Mesenchymal stem cell (in vitro differentiated cells and primary cell): ENCODE data around the gene USP20.

Experiments
- DNase-seq: peaks from one replicate; pipeline ENCODE4 v3.0.0-alpha.2; 2013
- H2AFZ ChIP-seq: one replicate; pipeline ENCODE4 v1.6.1; 2013; ENCODE audit warnings: low read depth, mild to moderate bottlenecking, control low read depth, inconsistent platforms, low read length, moderate library complexity
- H2AK5ac ChIP-seq: 2 replicates; pipeline ENCODE4 v1.6.1; 2013; ENCODE audit warnings: low read length, moderate library complexity, mild to moderate bottlenecking, inconsistent platforms; ENCODE audit not compliant: severe bottlenecking
- H2BK120ac ChIP-seq: one replicate; pipeline ENCODE4 v1.6.1; 2013; ENCODE audit warnings: low read depth, mild to moderate bottlenecking, inconsistent platforms, low read length, moderate library complexity
- H2BK12ac ChIP-seq, 2 experiments: one replicate each; pipeline ENCODE4 v1.6.1; 2013; ENCODE audit warnings: inconsistent platforms in 2 of 2, low read length in 2 of 2, mild to moderate bottlenecking in 2 of 2, moderate library complexity in 2 of 2, control low read depth in 1 of 2
- H2BK15ac ChIP-seq: one replicate; pipeline ENCODE4 v1.6.1; 2013; ENCODE audit warnings: mild to moderate bottlenecking, low read depth, inconsistent platforms; ENCODE audit not compliant: poor library complexity, severe bottlenecking
- H2BK5ac ChIP-seq: 2 replicates; pipeline ENCODE4 v1.6.1; 2013; ENCODE audit warnings: low read depth, mild to moderate bottlenecking, low read length, control low read depth, inconsistent platforms; ENCODE audit not compliant: poor library complexity, severe bottlenecking
- H3K14ac ChIP-seq, 2 experiments: one replicate each; pipeline ENCODE4 v1.6.1; 2013; ENCODE audit warnings: inconsistent platforms in 2 of 2, low read length in 2 of 2, control low read depth in 1 of 2, mild to moderate bottlenecking in 1 of 2, moderate library complexity in 1 of 2
- H3K18ac ChIP-seq, 2 experiments: one replicate each; pipeline ENCODE4 v1.6.1; 2013; ENCODE audit warnings: inconsistent platforms in 2 of 2, low read length in 2 of 2, control low read depth in 1 of 2, low read depth in 1 of 2, mild to moderate bottlenecking in 1 of 2
- H3K23ac ChIP-seq, 2 experiments: one replicate each; pipeline ENCODE4 v1.6.1; 2013; ENCODE audit warnings: inconsistent platforms in 2 of 2, low read length in 2 of 2, mild to moderate bottlenecking in 2 of 2, moderate library complexity in 2 of 2, control low read depth in 1 of 2
- H3K27ac ChIP-seq: 2 replicates; pipeline ENCODE4 v1.5.1; 2013; ENCODE audit warnings: mild to moderate bottlenecking, moderate library complexity, low read length, control low read depth, inconsistent platforms; ENCODE audit not compliant: poor library complexity, severe bottlenecking
- H3K27me3 ChIP-seq, 2 experiments: 2 replicates each; pipeline versions ENCODE4 v1.6.1 to v1.7.0; 2013; ENCODE audit warnings: low read length in 2 of 2, mild to moderate bottlenecking in 2 of 2, moderate library complexity in 2 of 2, control low read depth in 1 of 2, inconsistent platforms in 1 of 2; ENCODE audit not compliant: control insufficient read depth in 1 of 2, insufficient read depth in 1 of 2
- H3K36me3 ChIP-seq, 2 experiments: 2 replicates each; pipeline versions ENCODE4 v1.6.1 to v1.7.0; 2013; ENCODE audit warnings: low read length in 2 of 2, control low read depth in 1 of 2, inconsistent platforms in 1 of 2, low read depth in 1 of 2, mild to moderate bottlenecking in 1 of 2; ENCODE audit not compliant: insufficient read depth in 2 of 2, control insufficient read depth in 1 of 2
- H3K4ac ChIP-seq, 2 experiments: one replicate each; pipeline ENCODE4 v1.6.1; 2013; ENCODE audit warnings: inconsistent platforms in 2 of 2, low read length in 2 of 2, mild to moderate bottlenecking in 2 of 2, moderate library complexity in 2 of 2, control low read depth in 1 of 2, low read depth in 1 of 2
- H3K4me1 ChIP-seq: 2 replicates; pipeline ENCODE4 v1.6.1; 2013; ENCODE audit warnings: low read depth, low read length, control low read depth; ENCODE audit not compliant: control insufficient read depth, insufficient read depth
- H3K4me2 ChIP-seq: 2 replicates; pipeline ENCODE4 v1.6.1; 2013; ENCODE audit warnings: low read length, mild to moderate bottlenecking, inconsistent platforms; ENCODE audit not compliant: poor library complexity, severe bottlenecking
- H3K4me3 ChIP-seq, 2 experiments: 2 replicates each; pipeline versions ENCODE4 v1.5.1 to v1.7.0; 2013; ENCODE audit warnings: low read length in 2 of 2, mild to moderate bottlenecking in 2 of 2, control low read depth in 1 of 2, low read depth in 1 of 2; ENCODE audit not compliant: insufficient read depth in 1 of 2
- H3K79me1 ChIP-seq: replicated peaks from 2 replicates; pipeline ENCODE4 v1.6.1; 2013; ENCODE audit warnings: mild to moderate bottlenecking, control low read depth, low read length, inconsistent platforms; ENCODE audit not compliant: poor library complexity, severe bottlenecking
- H3K9ac ChIP-seq: 2 replicates; pipeline ENCODE4 v1.7.0; 2013; ENCODE audit warnings: mild to moderate bottlenecking, low read length, moderate library complexity
- H3K9me3 ChIP-seq: 2 replicates; pipeline ENCODE4 v1.7.0; 2013; ENCODE audit warnings: mild to moderate bottlenecking, low read length; ENCODE audit not compliant: control insufficient read depth
- H4K8ac ChIP-seq: one replicate; pipeline ENCODE4 v1.6.1; 2013; ENCODE audit warnings: inconsistent platforms, mild to moderate bottlenecking, low read length, moderate library complexity
- H4K91ac ChIP-seq: one replicate; pipeline ENCODE4 v1.6.1; 2013; ENCODE audit warnings: mild to moderate bottlenecking, low read length, inconsistent platforms
- WGBS: methylation state at CpG from one replicate; pipeline ENCODE4 v1.1.7; 2013; ENCODE audit warnings: mixed read lengths; 5-methylcytosine and 5-hydroxymethylcytosine counted together

Gene USP20

GRCh38 chr9:129888293-129889121 is 53.2 kb downstream of the USP20 start:
- Histone ChIP-seq H3K14ac (no peak overlapping the region), H3K79me1 (no peaks in the 10 kb centered on the region), H3K4ac (no peak overlapping the region), H2BK15ac (no peak overlapping the region), H3K4me1 (peaks cover 27% of the 10 kb centered on the region), H2AFZ (no peak overlapping the region), H2BK5ac (no peak overlapping the region), H2AK5ac (no peak overlapping the region), H3K36me3 (peaks cover 18 to 21% of the 10 kb centered on the region in 2 experiments), H3K9me3 (no peaks in the 10 kb centered on the region), H2BK120ac (no peak overlapping the region), H4K8ac (no peak overlapping the region), H3K23ac (no peak overlapping the region), H3K4me3 (no peak overlapping the region), H4K91ac (no peak overlapping the region), H3K27ac (no peak overlapping the region), H3K18ac (no peak overlapping the region), H3K4me2 (no peak overlapping the region), H3K27me3 (no peaks in the 10 kb centered on the region), H2BK12ac (no peak overlapping the region), H3K9ac (no peak overlapping the region)
- no peak for DNase-seq
- 91% methylated on average over 27 of the region's 29 CpGs for WGBS

- 97% methylated on average over 23 of the region's 31 CpGs for WGBS
- no peak overlapping the region for H3K27ac ChIP-seq
- H2AFZ ChIP-seq: no peak overlapping the region
Measured at GRCh38 chr9:129889122-129889940, 54.1 kb downstream of the USP20 start.

GRCh38 chr9:129889941-129890717 is 54.9 kb downstream of the USP20 start:
- Histone ChIP-seq H3K36me3 (peaks cover 18 to 29% of the 10 kb centered on the region in 2 experiments), H2BK5ac (no peak overlapping the region)

More at GRCh38 chr9:129889122-129889940, 54.1 kb downstream of the USP20 start:
- Histone ChIP-seq H4K91ac (peak overlapping the region; percentile 4), H4K8ac (no peak overlapping the region), H3K14ac (no peak overlapping the region), H3K9ac (no peak overlapping the region), H2AK5ac (no peak overlapping the region), H2BK15ac (no peak overlapping the region), H3K4me1 (peaks cover 24% of the 10 kb centered on the region), H3K18ac (no peak overlapping the region), H3K4ac (no peak overlapping the region), H3K36me3 (peaks cover 18 to 22% of the 10 kb centered on the region in 2 experiments), H3K79me1 (no peaks in the 10 kb centered on the region), H3K23ac (no peak overlapping the region), H2BK120ac (no peak overlapping the region), H2BK5ac (no peak overlapping the region), H3K4me2 (no peak overlapping the region), H2BK12ac (no peak overlapping the region), H3K9me3 (no peaks in the 10 kb centered on the region), H3K4me3 (no peak overlapping the region), H3K27me3 (no peaks in the 10 kb centered on the region)
- no peak for DNase-seq

More at GRCh38 chr9:129889941-129890717, 54.9 kb downstream of the USP20 start:
- Histone ChIP-seq H4K8ac (peak overlapping the region; percentile 27), H2AFZ (no peak overlapping the region), H3K4ac (no peak overlapping the region), H3K27me3 (no peaks in the 10 kb centered on the region), H3K27ac (no peak overlapping the region), H2BK120ac (no peak overlapping the region), H4K91ac (peak overlapping the region; percentile 4), H3K14ac (no peak overlapping the region), H3K9me3 (no peaks in the 10 kb centered on the region), H3K4me3 (no peak overlapping the region), H3K4me2 (no peak overlapping the region), H2BK15ac (no peak overlapping the region), H2AK5ac (no peak overlapping the region), H3K9ac (no peak overlapping the region), H3K4me1 (peaks cover 18% of the 10 kb centered on the region), H3K18ac (no peak overlapping the region), H3K79me1 (no peaks in the 10 kb centered on the region), H3K23ac (no peak overlapping the region), H2BK12ac (no peak overlapping the region)
- 81% methylated on average over 34 of the region's 37 CpGs for WGBS
- DNase-seq: no peak
